GM10266 (cell line): ENCODE data around the gene RAPGEF2.
"Not testable (repeated sequence)": the region's sequence is repeated elsewhere in the genome, so short reads cannot be mapped to it uniquely, and the experiment has no call there.

Experiments used
- DNase-seq: peaks from one replicate; pipeline ENCODE4 v3.0.0; 2012; ENCODE audit errors: extremely low spot score
- TF ChIP-seq, protein P1 (sequence below): IDR thresholded peaks from 2 replicates; pipeline ENCODE4 v1.5.1; 2012; ENCODE audit warnings: mild to moderate bottlenecking, low read depth; ENCODE audit not compliant: control insufficient read depth, insufficient read depth; ENCODE audit errors: missing control alignments

RAPGEF2 gene

DNA sequence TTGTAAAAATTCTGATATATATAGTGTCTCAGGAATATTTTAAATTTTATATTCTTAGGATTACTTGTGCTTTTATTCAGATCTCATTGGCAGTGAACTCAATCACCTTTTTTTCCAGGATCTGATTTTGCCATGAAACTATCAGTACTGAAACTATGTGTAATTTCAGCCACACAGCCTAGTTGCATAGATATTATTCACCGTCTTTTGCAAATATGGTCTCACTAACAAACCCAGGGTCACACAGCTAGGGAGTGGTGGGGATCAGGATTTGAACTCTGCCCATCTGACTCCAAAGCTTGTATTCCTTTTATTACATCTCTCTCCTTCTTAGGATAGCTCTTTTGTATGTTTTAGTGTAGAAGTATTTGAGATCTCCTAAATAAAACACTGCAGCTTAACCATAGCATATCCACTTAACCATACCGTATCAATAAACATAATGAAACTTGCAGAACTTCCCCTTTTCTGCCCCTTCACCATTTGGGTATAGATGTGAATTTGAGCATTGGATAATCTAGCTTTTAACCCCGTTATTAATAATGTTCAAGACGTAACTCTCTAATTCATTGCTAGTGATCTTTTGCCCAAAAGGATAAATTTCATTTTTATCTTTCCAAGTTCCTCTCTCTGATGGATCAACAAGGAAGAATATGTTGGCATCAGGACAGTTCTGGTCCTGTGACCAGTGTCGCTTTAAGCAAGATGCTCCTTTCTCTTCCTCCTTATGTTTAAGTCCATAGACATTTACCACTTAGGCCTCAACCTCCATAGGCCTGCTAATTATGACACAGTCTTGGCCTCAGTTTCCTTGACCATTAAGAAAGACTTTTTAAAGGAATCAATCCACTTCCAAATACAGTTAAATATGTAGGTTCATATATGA is 74.6 kb downstream of the RAPGEF2 start:
- no peak for DNase-seq
- TF ChIP-seq, protein P1, sequence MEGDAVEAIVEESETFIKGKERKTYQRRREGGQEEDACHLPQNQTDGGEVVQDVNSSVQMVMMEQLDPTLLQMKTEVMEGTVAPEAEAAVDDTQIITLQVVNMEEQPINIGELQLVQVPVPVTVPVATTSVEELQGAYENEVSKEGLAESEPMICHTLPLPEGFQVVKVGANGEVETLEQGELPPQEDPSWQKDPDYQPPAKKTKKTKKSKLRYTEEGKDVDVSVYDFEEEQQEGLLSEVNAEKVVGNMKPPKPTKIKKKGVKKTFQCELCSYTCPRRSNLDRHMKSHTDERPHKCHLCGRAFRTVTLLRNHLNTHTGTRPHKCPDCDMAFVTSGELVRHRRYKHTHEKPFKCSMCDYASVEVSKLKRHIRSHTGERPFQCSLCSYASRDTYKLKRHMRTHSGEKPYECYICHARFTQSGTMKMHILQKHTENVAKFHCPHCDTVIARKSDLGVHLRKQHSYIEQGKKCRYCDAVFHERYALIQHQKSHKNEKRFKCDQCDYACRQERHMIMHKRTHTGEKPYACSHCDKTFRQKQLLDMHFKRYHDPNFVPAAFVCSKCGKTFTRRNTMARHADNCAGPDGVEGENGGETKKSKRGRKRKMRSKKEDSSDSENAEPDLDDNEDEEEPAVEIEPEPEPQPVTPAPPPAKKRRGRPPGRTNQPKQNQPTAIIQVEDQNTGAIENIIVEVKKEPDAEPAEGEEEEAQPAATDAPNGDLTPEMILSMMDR: no peak

DNA sequence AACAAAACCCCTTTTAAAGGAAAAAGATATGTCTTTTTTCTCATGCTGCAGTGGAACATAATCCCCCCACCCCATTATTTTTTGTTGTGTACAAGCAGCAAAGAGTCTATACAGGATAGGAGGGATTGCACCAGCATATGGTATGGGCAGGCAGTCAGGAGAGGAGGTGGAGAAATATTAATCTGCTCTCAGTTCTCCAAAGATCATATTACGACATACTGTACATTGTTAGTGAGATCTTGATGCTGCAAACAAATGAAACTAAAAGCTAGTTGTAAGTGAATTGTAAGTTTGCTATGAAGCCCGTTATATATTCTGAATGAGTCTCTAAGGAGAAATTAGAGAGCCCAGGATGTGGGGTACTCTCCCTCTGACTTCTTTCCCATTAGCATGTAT is 75.3 kb downstream of the RAPGEF2 start:
- TF ChIP-seq, protein P1: no peak
- no peak for DNase-seq

DNA sequence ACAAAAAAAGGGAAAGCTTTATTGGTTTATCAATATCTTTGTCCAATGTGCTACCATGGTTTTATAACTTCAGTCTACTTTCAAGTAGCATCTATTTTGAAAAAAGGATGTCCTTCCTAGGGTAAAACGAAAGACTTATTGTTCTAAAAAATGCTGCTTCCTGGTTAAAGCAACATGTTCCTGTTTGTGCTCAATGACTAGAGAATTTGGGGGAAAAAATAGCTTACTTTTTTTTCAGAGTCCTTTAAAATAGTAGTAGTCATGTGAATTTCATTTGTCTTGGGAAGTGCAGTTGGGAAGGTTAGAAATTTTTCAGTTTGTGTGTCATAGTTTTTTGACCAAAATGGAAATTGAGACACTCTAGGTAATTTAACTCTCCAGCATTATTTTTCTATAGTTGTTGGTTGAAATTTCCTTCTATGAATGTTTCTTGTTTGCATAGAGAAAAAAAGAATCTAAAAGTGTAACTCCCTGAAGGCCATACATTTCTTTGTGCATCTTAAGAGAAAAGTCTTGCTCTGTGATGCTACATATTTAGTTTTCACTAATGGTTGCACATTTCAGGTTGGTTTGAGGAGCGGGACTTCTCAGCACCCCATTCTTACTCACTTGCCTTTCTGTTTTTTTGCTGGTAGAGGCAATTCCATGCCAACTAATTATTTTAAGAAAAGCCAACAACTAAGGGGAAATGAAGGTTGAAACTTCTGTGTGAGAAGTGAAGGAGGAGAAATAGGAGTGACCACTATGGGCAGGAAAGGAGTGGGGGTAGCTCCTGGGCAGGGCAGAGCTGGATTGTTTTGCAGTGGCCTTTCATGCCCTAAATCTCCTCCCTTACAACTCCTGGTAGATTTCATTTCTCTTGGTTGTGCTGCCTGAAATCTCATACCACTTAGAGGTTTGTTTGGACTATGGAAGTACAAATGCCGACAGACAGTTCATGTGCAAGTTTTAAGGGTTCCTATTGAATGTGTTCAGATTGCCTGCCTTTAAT is 76.4 kb downstream of the RAPGEF2 start:
- TF ChIP-seq, protein P1: no peak
- no peak for DNase-seq

DNA sequence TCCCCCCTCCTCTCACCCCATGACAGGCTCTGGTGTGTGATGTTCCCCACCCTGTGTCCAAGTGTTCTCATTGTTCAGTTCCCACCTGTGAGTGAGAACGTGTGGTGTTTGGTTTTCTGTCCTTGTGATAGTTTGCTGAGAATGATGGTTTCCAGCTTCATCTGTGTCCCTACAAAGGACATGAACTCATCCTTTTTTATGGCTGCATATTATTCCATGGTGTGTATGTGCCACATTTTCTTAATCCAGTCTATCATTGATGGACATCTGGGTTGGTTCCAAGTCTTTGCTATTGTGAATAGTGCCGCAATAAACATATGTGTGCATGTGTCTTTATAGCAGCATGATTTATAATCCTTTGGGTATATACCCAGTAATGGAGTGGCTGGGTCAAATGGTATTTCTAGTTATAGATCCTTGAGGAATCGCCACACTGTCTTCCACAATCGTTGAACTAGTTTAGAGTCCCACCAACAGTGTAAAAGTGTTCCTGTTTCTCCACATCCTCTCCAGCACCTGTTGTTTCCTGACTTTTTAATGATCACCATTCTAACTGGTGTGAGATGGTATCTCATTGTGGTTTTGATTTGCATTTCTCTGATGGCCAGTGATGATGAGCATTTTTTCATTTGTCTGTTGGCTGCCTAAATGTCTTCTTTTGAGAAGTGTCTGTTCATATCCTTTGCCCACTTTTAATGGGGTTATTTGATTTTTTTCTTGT is 81.2 kb downstream of the RAPGEF2 start:
- DNase-seq: not testable (repeated sequence)

DNA sequence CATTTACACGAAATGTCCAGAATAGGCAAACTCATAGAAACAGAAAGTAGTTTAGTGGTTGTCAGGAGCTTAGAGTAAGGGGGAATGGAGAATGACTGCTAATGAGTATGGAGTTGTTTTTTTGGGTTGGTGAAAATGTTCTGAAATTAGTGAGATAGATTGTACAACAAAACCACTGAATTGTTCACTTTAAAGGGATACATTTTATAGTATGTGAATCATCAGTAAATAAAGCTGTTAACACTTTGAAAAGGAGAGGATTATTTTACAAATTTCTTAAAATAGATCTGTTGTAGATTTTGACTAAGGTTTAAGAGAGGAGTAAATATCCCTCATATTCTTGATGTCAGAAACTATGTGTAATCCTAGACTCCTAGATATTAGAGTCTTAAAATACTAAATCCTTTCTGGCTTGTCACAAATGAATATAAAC is 82.7 kb downstream of the RAPGEF2 start:
- TF ChIP-seq, protein P1: no peak
- no peak for DNase-seq

DNA sequence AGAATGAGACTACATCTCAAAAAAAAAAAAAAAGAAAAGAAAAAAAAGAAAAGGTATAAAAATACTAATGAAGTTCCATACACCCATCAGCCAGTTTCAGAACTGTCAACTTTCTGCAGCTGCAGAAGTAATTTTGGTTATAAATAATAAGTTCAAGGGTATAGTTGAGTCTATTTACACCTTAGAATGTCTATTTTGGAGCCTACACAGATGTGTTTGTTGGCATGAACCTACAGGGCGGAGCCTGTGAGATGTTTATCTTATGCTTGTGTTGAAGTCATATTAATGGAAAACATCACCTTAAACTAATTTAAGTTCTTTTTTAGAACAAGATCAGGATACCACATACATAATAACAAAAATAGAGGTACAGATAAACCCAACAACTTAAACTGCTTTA is 85.8 kb downstream of the RAPGEF2 start:
- TF ChIP-seq, protein P1: no peak
- no peak for DNase-seq

DNA sequence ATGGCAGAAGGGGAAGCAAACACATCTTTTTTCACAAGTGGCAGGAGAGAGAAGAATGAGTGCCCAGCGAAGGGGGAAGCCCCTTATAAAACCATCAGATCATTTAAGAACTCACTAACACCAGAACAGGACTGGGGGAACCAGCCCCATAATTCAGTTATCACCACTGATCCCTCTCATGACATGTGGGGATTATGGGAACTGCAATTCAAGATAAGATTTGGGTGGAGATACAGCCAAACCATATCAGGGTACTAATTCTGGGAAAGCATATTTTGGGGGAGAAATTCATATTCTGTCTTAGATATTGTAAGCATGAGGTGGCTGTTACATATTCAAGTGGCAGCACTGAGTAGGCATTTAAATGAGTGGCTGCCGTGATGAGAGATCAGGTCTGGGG is 87.8 kb downstream of the RAPGEF2 start:
- no peak for DNase-seq
- TF ChIP-seq, protein P1: no peak
